ENCODE results near the gene PCOLCE2.

PCOLCE2 gene

DNA sequence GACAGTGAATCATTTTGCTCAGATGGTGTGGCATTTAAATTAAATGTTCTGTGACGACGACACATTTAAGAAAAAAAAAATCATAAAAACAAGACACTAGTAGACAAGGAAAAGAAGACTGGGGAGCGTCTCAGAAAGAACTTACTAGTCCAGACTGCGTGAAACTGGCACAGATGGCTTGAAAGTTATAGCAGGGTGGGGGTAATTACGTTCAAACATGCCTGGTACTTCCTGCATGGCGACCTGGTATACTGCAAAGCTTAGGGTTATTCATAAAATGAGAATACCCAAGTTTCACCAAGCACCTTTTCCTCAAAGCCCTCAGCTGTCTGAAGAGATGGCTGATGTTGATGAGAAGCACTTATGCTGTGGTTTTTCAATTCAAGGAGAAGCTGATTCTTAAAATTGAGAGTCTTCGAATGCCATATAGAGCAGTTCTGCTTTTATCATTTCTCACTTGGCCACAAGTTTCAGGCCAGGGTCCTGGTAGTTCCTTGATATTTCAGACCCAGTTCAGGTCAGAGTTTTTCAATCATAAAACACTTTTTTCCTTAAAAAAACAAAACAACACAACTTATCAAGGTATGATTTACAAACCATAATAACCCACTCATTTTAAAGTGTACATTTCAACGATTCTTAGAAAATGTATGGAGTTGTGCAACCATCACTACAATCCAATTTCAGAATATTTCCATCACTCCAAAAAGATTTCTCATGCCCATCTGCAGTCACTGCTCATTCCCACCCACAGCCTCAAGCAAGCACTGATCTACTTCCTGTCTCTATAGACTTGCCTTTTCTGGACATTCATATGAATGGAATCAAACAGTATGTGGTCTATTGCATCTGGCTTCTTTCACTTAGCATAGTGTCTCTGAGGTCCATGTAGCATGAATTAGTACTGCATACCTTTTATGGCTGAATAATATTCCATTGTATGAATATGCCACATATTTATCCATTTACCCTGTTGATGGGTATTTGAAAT, 24.7 kb downstream of the PCOLCE2 start:
- DNase-seq, result no peak

DNA sequence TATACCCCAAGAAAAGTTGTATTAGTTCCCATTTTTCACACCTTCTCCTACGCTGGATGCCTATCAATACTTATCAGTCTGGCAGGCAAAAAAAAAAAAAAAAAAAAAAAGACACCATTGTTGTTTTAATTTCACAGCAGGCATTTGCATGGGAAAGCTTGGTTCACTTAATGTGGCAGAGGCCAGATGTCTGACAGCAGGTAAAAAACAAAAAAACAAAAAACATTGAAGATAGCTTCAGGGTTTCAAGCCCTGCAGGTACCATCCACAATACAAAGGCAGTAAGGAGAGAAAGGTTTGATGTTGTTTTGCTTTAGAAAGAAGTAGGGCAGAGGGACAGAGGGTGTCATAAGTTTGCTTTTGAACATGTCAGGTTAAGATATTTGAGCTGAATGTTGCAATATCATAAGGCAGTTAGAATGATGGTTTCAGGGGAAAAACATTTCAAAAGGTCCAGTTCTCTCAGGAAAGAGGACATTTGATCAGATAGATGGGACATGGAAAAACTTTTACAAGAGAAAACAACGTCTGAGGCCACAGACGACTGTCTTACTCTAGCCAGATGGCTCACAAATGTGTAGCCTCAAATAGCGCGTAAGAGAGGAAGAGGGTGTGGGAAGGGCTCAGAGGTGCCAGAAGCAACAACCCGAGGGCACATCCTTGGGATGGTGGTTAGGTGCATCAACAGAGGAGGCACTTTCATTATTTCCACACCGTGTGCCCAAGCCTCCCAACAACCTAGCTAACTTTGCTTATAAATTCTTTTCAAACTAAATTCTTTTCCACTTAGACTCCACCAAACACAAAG, 25.7 kb downstream of the PCOLCE2 start:
- DNase-seq, result no peak

- DNase-seq, result no peak
Observed at GRCh38 chr3:142861926-142862325, 27.0 kb downstream of the PCOLCE2 start.

- DNase-seq, result no peak
Observed at GRCh38 chr3:142858043-142858442, 30.8 kb downstream of the PCOLCE2 start.

DNA sequence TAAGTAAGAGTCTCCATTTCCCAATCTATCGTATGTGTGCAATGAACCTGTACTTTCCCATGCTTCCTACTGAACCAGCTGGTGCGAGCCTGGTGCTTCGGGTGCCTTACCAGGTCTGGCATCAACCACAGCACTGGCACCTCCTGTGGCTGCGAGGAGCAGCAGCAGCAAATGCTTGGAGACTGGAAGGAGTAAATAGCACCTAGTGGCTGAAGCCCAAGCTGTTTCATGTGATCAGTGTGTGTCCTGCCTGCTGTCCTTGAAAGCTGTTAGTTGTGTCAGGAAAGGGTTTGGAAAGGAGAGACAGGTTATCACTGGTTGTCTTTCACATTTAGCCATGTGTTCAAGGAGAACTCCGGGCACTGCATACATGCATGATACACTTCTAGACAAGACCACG, 31.8 kb downstream of the PCOLCE2 start:
- DNase-seq, result no peak

DNA sequence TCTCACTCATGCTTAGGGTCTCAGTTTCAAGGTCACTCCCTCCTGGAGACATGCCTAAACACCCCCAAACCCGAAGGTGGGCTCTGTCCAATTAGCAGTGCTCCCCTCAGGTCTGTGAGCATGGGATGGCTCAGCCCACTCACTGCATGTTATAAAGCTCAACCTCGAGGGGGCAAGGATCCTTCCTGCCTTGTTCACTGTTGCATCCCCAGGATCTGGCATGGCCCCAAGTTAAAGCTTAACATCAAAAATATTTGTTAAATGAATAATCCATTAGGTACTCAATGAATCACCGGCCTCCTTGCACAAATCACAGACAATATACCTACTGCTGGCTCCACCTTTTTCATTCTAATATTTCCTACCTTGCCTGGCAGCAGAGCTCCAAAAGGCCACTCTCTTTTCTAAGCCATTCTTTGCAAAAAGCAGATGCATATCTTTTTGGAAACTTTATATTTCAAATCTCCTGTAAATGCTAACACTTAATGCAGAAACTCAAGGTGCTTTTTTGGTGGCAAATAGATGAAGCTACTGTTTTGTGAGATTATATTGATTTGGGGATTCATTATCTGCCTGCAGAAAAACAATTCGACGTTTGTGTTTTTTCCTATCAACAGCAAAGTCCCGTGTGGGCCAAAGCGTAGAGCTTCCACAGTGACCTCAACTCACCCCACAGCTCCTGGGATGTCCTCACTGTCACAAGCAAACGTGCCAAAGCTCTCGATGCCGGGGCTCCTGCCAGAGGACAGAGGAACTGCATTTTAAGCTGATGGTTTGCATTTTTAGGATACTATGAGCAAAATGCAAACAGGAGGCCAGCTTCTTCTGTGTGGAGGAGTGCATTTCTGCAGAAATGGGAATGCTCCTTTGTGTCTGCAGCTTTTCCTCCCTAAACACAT, 35.4 kb downstream of the PCOLCE2 start:
- DNase-seq, result no peak

DNA sequence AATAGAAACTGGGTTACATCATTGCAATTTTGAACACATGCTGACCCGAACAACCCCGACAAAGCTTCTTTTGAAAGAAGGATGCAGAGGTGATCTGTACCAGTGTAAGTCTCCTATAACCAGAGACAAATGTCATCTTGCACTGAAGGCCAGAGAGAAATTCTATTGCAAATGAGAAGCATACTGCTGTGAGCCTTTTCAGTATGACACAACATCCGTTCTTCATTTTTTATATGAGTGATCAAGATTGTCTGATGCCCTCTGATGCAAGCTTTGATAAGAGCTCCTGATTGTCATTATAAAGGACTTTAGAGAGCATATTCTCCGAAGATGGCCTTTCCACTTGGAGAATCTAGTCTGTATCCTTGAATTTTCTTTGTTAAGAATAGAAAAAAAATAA, 36.9 kb downstream of the PCOLCE2 start:
- DNase-seq, result no peak

GRCh38 chr3:142850395-142851023, 38.4 kb downstream of the PCOLCE2 start:
- no peak for DNase-seq

DNA sequence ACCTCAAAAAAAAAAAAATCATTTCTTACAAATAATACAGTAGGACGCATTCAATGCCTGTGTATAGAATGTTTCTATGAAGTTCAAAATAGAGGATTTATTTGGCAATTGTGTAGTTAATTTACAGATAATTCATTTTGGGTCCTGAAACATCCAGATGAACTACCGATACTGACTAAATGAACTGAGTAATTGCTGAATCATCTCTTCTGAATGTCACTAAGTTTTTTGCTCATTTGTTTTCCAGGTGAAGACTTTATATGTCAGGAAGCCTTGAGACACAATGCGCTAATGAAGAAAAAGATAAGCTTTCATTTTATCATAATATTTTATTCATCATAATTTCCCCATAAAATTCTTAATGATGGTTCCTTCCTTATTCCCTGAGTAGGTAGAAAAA, 39.7 kb downstream of the PCOLCE2 start:
- no peak for DNase-seq

DNA sequence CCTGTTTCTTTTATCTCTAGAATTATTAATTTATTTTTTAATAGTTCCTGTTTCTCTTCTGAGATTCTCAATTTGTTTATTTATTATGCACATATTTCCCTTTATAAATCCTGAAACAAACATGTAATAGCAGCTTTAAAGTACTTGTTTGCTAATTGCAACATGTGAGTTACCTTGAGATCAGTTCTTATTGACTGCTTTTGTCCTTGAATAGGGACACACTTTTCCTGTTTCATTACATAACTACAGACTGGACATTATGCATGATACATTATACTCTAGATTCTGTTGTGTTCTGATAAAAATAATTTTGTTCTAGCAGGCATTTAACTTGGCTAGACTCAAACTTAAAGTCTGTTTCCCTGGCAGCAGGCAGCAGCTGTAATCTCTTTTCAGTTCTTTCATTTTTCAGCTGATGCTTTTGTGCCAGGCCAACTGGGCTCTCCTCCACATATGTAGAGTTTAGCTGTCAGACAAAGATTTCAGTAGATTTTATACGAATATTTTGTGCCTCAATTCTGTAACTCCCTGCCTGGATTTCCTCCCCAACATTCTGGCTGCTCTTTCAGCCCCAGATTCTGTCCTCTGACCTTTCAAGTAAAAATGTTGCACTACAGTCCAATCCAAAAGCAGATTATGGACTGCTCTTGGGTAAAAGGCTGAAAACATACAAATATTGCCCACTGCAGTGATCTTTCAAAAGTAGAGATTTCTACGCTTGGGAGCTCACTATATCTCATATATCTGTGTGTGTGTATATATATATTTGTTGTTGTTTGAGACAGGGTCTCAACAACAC, 41.9 kb downstream of the PCOLCE2 start:
- DNase-seq, result no peak

- DNase-seq, result no peak
Observed at GRCh38 chr3:142844339-142844977, 44.4 kb downstream of the PCOLCE2 start.

GRCh38 chr3:142839831-142840230, 49.1 kb downstream of the PCOLCE2 start:
- no peak for DNase-seq

DNA sequence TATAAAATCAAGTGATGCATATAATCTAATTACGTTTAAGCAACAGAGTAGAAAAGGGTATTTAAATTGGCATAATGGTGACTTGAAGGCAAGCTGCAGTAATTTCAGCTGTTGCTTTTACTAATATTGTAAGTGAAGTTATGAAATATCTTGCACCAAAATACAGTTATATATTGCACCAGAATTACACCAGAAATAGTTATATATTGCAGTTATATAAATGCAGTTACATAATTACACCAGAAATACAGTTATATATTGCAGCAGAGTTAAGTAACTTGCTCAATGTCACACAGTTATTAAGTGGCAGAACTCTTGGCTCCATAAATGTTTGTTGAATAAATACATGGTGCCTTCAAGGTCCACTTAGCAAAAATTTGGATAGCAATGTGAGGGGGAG, 51.4 kb downstream of the PCOLCE2 start:
- no peak for DNase-seq

DNA sequence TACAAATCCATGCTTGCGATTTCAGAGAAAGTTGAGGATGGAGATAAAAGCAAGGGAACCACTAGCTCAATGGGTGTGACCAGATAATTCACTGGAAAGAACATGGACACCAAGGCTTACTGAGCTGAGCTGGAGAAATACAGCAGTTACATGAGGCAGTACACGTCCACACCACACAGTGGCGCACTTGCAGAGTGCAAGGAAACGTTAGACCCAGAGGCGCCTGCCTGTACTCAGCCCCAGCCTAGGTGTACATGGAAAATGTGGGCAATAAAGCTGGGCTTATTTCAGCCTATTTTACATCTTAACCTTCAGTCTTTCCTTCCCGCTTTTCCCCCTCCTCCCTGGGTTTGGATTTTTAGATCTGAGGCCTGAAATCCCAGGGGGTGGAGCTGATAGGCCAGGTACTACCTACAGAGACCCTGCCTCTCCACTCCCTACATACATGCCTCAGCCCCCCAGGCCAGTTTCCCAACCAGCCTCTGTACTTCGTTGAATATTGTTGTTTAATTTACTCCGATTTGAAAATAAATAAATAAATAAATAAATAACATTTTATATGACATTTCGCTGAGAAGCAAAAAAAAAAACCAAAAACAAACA, 60.1 kb downstream of the PCOLCE2 start:
- peak; percentile 48 for DNase-seq

DNA sequence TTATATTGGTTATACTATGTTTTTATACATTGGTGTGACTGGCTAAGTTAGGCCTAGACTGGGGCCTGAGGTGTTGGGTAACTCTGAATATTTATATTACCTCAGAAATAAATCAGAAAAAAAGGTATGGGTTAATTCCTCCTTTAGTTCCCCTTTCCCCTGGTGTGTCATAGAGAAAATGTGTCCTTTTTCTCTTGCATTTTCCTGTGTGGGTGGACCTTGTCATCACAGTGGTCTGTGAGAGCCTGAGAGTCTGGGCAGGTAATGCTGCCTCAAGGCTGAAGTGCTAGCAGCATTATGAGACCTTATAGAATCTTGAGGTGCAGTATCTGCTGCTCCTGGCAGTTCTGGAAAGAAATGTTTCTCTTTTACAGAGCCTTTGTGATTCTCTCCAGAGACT, 69.7 kb downstream of the PCOLCE2 start:
- DNase-seq, result no peak

DNA sequence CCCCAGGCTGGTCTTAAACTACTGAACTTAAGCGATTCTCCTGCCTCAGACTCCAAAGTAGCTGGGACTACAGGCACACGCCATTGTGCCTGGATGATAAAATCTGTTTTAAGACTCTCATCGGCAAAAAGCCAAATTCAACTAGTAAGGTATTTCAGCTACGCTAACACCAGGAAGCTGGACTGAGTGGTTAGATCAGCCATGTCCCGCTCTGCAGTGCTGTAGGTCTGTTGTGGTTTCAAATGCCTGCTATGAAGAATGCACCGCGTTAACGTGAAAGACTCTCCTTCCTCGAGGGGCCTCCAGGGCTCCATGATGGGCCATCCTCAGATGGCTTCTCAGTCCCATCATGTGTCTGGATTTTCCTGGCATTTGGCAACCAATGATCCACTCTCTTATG, 70.2 kb downstream of the PCOLCE2 start:
- no peak for DNase-seq

GRCh38 chr3:142817897-142818296, 71.0 kb downstream of the PCOLCE2 start:
- DNase-seq, result no peak

GRCh38 chr3:142817356-142817755, 71.5 kb downstream of the PCOLCE2 start:
- no peak for DNase-seq

- no peak for DNase-seq
Observed at GRCh38 chr3:142815803-142816202, 73.1 kb downstream of the PCOLCE2 start.

DNA sequence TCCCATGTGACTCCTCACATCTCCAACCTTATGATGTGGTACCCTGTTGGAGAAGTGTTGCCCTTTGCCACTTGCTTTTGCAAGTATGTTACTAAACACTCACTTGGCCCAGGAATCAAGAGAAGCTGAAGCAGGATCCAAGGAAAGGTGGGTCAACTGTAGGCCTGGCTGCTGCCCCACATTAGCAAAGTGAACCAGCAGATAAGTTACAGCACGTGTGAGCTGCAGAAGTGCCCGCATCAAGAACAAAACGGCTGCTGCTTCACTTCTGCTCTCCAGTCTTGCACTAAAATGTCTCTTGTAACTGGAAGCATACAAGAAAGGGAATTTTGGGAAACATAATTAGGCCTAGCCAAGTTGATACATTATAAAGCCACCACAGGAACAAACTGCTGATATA, 79.6 kb downstream of the PCOLCE2 start:
- no peak for DNase-seq
